Hematopoietic multipotent progenitor cell treated with erythropoietin and hydrocortisone succinate and interleukin-3 and kit ligand, for 4 days (in vitro differentiated cells): ENCODE measurements around the gene SLC22A2.
"Not testable (repeated sequence)": the region's sequence is repeated elsewhere in the genome, so short reads cannot be mapped to it uniquely, and the experiment has no call there.

Experiments used
- DNase-seq: peaks from one replicate; pipeline ENCODE4 v3.0.0-alpha.2; 2015

Gene SLC22A2

DNA sequence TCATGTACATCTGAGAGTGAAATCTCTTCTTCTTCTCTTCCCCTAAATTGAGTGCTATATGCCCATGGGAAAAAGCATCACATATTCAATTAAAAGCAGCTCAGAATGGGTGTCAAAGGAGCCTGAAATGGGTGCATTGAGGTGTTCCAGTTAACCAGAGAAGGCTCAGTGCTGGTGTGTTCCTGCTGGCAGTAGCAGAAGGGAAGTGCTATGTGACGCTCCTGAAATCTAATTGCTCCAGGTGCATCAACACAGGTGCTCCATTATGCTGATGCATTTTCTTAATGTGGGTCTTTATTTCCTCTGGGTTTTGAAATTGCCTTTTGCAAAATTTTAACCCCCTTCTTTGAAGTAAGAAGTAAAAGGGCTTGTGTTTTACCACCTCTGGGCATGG, 17.9 kb downstream of the SLC22A2 start:
- no peak for DNase-seq

DNA sequence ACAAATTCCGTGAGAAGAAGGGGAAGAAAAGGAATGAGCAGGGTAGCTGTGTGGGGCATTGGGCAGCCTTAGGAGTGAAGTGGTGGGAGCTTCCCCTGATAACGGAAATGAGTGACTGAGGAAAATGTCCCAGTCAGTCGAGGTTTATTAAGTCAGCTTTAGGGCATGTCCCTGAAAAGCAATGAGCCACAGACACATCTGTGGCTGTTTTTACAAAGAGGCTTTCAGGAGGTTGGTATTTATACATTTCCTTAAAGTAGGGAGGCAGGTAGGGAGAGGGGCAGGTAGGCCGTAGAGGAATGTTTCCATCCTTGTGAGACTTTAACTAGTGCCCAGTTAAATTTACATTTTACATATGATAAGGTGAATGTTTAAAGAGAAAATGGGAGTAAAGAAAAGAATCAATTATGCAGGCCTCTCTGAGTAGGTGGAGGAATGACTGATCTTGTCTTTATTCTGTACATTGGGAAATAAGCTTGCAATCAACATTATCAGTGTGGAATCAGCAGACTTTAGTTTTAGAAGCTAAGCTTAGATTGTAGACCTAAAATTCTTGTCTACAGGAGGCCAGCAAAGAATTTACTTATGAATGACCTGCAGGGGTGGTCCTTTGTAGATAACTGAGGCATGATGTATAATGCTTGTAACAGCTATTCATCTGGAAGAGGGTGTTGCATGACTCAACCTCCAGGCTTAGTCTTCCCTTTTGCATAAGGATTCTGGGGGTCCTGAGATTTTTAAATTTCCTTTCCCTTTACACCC, 18.5 kb downstream of the SLC22A2 start:
- no peak for DNase-seq

DNA sequence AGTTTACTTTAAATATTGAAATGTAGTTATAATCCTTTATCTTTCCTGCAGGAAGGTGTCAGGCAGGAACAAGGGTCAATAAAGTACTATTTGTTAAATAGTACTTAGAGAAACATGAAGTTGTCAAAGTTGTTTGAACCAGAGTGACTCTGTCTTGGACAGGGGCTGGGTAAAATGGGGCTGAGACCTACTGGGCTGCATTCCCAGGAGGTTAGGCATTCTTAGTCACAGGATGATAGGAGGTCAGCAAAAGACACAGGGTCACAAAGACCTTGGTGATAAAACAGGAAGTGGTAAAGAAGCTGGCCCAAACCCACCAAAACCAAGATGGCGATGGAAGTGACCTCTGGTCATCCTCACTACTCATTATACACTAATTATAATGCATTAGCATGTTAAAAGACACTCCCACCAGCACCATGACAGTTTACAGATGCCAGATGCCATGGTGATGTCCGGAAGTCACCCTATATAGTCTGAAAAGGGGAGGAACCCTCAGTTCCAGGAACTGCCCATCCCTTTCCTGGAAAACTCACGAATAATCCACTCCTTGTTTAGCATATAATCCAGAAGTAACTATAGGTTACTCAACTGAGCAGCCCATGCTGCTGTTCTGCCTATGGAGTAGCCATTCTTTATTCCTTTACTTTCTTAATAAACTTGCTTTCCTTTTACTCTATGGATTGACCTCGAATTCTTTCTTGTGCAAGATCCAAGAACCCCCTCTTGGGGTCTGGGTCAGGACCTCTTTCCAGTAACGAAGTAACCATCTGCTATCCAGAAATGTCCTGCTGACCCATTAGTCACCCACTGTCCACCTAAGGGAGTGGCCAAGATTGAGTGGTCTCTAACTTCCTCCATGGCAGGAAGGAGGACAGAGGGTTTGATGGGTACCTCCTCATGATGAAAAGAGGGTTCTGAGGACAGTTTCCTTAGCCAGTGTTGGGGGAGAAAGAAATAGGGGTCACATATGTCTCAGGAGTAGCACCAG, 19.6 kb downstream of the SLC22A2 start:
- DNase-seq, result no peak

DNA sequence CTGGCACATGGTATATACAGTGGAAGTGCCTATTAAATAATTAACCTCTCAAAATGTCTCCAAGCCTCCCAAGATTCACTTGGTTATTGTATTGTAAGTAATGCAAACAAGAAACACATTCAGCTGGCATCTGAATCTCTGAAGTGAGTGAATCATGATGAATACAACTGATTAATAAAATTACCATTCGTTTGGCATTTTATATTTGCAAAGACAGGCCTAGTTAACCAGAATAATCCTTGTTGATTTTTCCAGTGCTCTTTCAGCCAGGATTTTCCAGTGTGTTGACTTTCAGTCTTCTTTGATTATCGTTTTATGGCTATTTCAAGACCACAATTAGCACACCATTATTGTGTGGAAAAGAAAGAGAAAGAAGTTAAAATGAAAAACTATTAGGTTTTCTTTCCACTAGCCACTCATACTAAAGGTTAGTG, 20.3 kb downstream of the SLC22A2 start:
- DNase-seq, result no peak

DNA sequence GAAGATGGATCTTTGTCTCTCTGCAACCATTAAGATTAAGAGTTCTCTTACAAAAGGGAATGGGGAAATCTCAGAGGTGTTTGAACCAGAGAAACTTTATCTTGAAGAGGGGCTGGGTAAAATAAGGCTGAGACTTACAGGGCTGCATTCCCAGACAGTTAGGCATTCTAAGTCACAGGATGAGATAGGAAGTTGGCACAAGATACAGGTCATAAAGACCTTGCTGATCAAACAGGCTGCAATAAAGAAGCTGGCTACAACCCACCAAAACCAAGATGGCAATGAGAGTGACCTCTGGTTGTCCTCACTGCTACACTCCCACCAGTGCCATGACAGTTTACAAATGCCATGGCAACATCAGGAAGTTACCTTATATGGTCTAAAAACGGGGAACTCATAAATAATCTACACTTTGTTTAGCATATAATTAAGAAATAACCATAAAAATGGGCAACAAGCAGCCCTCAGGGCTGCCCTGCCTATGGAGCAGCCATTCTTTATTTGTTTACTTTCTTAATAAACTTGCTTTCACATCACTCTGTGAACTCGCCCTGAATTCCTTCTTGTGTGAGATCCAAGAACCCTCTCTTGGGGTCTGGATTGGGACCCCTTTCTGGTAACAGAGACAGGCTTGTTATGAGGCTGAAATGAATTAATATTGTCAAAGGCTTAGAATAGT, 20.9 kb downstream of the SLC22A2 start:
- DNase-seq, result not testable (repeated sequence)

DNA sequence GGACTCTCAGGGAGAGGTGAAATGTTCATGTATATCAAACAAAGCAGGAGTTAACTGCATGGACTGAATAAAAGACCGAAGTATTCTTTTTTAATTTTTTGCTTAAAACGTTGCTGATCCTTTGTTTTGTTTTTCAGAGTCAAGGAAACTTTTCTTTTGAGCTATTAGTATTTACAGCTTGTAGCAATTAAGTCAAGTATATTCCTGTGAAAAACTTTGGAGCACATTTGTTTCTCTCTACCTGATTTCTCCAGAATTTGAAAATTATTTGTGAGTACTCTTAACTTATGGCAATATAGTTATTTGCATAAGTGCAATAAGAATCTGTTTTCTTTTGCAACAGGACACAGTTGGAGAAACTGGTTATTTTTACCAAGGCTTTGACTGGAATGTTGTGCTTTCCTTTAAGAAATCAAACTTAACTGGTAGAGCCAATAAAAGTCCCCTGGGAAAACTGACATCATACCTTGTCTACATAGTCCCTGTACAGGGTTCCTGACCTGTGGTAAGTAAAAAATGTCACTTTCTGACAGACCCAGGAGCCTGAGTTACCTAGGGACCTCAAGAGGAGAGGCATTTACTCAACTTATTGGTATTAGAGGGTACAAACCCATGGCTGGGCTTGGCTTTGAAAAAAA, 22.3 kb downstream of the SLC22A2 start:
- DNase-seq, result not testable (repeated sequence)

DNA sequence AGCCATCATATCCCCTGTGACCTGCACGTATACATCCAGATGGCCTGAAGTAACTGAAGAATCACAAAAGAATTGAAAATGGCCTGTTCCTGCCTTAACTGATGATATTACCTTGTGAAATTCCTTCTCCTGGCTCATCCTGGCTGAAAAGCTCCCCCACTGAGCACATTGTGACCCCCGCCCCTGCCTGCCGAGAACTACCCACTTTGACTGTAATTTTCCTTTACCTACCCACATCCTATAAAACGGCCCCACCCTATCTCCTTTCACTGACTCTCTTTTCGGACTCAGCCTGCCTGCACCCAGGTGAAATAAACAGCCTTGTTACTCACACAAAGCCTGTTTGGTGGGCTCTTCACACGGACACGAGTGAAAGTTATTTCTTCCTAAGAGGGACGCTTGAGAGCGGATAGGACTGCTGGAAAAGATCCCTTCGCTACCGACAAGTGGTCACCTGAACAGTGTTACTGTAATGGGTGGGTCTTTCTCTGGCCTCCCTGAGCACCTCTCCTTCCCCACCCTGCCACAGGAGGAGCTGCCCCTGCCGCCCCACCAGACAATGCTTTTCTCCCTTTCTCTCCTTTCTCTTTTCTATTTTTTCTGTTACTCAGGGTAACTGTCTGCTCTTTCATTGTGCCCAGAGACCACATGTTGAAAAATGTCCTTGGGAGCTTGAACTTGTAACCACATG, 24.5 kb downstream of the SLC22A2 start:
- DNase-seq, result not testable (repeated sequence)

DNA sequence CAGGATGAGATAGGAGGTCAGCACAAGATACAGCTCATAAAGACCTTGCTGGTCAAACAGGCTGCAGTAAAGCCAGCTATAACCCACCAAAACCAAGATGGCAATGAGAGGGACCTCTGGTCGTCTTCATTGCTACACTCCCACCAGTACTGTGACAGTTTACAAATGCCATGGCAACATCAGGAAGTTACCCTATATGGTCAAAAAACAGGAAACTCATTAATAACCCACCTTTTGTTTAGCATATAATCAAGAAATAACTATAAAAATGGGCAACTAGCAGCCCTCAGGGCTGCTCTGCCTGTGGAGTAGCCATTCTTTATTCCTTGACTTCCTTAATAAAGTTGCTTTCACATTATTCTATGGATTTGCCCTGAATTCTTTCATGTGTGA, 30.9 kb downstream of the SLC22A2 start:
- DNase-seq, result no peak

DNA sequence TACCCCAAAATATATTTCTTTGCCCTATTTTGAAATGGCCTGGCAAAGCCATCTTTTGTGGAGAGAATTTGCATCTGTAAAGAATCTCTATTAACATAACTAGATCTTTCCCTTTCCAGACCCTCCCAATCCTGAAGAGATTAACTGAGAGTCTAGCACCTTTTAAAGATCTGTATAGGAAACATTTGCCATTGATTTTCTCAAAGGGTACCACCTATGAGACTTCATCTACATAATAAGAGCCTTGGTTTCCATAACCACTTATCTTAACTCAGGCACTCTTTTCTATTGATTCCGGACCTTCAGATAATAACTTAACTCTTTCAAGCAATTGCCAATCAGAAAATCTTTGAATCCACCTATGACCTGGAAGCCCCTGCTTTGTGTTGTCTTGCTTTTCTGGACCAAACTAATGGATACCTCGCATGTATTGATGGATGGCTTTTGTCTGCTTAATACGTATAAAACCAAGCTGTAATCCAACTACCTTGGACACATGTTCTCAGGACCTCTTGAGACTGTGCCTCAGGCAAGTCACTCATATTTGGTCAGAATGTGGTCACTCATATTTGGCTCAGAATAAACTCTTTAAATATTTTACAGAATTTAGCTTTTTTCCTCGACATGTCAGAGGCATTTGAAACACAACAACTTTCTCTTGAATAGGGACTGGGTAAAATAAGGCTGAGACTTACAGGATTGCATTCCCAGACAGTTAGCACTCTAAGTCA, 31.4 kb downstream of the SLC22A2 start:
- DNase-seq, result no peak

DNA sequence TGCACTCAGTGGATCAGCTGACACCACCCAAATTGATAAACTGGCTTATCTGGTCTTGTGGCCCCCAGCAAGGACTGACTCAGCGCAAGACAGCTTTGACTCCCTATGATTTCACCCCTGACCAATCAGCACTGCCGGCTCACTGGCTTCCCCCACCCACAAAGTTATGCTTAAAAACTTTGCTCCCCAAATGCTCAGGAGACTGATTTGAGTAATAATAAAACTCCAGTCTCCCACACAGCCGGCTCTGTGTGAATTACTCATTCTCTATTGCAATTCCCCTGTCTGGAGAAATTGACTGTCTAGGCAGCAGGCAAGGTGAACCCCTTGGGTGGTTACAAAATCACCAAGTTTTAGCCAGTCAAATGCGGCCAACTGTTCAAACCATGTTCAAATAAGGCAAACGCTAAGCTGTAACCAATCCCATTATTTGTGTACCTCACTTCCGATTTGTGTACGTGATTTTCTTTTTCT, 32.5 kb downstream of the SLC22A2 start:
- DNase-seq, result no peak

DNA sequence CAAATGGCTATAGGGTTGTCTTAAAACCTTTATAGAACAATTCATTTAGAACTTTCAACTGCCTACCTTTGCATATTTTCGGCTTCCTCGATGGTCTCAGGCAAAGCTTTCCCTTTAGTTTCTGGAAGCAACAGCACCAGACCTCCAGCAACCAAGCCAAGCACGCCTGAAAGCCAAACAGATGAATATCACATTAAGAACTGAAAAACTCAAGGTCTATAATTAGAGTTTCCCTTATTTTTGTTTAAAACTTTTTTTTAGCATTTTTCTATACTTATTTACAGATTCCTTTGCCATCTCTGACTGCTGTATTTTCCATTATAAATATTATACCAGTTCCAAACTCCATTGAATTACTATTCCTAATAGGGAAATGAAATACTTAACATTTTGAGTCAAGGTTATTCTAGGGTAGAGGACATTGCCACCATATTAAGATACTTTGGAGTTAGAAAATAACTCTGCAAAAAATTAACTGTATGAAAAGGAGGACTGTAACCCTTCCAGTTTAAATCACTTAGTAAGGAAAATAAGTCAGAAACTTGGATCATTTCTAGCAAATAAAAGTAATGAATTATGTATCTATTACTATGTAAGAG, 33.9 kb downstream of the SLC22A2 start:
- DNase-seq, result no peak

DNA sequence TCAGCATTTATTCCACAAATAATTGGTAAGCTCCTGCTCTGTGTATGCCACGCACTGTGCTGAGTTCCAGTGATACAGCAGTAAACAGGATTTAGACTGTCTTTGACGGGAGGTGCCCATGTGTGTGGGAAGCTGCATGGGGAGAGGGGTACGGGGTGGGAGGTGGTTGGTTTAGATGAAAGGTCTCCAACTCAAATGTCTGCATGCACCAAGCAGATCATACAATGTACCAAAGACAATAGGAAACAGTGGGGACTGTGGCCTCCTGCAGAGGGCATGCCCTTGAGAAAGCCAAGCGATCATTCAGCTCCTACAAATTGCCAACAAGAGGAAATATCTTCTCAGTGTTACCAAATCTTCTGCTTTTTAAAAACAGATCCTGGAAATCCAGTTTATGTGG, 36.1 kb downstream of the SLC22A2 start:
- DNase-seq, result no peak

DNA sequence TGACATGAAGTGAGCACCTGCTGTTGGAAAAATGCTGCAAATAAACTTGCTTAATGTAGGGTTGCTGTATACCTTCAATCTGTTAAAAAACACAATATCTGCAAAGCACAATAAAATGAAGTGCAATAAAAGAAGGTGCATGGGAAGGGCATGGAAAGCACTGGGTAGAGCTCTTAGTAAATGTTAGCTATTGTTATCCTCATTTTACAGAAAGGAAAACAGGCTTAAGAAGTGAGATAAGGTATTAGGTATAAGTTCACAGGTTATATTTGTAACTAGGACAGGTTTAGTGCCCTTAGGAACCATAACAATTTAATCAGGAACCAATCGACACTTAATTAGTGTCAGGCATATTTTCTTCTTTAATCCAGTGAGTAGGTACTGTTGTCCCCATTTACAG, 36.7 kb downstream of the SLC22A2 start:
- DNase-seq, result no peak

DNA sequence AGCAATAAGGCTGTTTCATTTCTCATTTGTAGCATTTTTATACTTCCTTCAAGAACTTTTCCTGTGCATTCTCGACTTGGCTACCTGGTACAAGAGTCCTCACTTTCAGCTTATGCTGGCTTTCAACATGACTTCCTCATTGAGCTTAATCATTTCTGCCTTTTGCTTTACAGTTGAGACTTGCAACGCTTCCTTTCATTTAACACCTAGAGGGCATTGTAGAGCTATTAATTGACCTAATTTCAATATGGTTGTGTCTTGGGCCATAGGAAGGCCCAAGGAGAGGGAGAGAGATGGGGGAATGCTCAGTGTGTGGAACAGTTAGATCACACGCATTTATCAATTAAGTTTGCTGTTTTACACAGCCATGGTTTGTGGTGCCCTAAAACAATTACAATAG, 37.2 kb downstream of the SLC22A2 start:
- peak; percentile 32 for DNase-seq

DNA sequence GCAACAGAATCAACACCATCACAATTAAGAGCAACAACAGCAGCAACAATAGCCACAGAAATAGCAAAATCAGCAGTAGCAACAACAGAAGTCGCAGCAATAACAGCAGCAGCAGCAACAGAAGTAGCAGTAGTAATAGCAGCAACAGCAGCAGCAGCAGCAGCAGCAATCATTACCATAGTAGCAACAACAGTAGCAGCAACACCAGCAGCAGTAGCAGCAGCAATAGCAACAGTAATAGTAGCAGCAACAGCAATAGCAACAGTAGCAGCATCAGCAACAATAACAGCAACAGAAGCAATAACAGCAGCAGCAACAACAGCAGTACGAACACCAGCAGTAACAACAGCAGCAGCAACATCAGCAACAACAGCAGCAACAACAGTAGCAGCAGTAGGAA, 39.8 kb downstream of the SLC22A2 start:
- DNase-seq, result no peak

DNA sequence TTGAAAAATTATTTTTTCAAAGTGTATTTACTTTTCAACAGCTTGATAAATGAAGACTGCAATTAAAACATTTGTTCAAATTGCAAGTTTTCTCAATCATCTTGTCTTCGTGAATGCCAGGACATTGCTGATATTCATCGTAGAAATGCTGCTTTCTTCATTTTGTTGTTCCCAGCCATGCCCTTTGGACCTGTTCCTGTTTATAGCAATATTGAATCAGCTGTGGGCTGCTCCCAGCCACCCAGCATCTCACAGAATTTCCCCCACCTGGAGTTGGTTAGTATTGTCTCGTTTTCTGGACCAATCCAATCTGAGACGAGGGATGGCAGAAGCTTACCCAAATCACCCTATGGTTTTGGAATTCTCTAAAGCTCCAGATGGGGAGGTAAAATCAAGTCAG, 40.8 kb downstream of the SLC22A2 start:
- DNase-seq, result no peak

DNA sequence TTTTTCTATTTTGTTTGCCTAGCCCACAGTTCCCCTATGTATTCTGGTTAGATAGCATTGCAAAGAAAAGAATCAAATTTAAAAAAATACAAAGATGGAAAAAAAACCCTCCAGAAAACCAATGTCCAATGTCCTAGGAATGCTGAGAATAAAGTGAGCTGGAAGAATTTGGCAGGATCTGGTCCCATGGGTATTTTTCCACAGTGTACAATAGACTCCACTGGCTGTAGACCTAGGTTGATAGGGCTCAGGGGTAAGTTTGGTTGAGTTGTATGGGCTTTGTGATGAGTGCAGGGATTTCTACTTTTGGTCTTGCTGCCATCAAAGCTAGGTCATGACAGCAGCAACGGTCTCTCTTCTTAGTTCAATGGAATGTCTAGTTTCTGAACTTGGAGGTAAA, 41.5 kb downstream of the SLC22A2 start:
- no peak for DNase-seq

DNA sequence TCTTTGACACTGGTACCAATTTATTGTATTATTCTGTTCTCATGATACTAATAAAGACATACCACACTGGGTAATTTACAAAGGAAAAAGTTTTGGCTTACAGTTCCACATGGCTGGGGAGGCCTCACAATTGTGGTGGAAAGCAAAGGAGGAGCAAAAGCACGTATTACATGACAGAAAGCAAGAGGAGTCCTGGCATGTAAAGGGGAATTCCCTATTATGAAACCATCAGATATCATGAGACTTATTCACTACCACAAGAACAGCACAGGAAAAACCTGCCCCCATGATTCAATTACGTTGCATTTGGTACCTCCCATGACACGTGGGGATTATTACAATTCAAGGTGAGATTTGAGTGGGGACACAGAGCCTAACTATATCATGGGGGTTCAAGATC, 43.4 kb downstream of the SLC22A2 start:
- DNase-seq, result no peak

DNA sequence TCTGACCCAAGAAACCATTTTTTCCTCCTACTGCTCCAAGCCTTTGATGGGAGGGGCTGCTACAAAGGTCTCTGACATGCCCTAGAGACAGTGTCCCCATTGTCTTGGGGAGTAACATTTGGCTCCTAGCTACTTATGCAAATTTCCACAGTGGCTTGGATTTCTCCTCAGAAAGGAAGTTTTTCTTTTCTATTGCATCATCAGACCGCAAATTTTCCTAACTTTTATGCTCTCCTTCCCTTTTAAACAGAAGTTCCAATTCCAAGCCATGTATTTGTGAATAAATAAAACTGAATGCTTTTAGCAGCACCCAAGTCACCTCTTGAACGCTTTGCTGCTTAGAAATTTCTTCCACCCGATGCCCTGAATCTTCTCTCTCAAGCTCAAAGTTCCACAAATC, 51.0 kb downstream of the SLC22A2 start:
- no peak for DNase-seq

DNA sequence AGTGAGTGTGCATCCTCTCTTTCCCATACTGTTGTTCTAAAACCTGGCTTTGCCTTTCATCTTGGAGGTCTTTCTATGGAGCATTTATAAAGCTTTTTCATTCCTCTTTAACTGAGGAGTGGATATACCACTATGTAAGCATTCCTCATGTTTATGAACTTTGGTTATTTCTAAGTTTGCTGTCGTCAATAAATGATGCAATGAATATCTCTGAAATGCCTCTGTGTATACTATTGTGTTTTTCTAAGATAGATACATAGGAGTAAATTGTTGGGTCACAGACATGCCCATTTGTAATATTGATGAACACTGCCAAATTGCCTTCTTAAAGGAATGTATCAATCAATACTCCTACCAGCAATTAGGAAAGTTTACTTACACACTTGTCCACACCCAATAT, 53.9 kb downstream of the SLC22A2 start:
- DNase-seq, result no peak

DNA sequence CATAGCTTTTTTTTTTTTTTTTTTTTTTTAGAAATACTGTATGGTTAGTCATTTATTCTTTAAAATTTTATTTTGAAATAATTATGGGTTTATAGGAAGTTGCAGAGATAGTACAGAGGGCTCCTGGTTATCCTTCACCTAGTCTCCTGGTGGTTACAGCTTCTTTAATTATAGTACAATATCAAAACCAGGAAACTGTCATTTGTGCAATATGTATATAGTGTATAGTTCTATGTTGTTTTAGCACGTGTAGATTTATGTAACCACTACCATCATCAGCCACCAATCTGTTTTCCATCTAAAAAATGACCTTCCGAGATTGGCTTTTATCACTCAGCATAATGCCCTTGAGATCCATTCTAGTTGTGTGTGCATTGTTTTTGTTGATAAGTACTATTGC, 54.7 kb downstream of the SLC22A2 start:
- DNase-seq, result no peak
